SKM-1 treated with dmso at 0.1 percent for 144 hours (cell line): Measurements from ENCODE around the gene RGS1.
A peak's percentile ranks its signal among the peaks of the same experiment; 100 is the strongest.

Experiments
- DNase-seq: peaks from one replicate; lab custom pipeline; 2025; ENCODE audit not compliant: unreplicated experiment; lab: John Stamatoyannopoulos, UW

RGS1 gene

GRCh38 chr1:192615055-192615454 is 39.5 kb downstream of the RGS1 start:
- no peak for DNase-seq

GRCh38 chr1:192620071-192620635 is 44.6 kb downstream of the RGS1 start:
- no peak for DNase-seq

- peak; percentile 38 for DNase-seq
Measured at GRCh38 chr1:192626366-192627179, 51.0 kb downstream of the RGS1 start.

GRCh38 chr1:192627901-192628300 is 52.3 kb downstream of the RGS1 start:
- no peak for DNase-seq

GRCh38 chr1:192628396-192629057 is 53.0 kb downstream of the RGS1 start:
- DNase-seq: no peak

GRCh38 chr1:192629612-192630011 is 54.0 kb downstream of the RGS1 start:
- DNase-seq: no peak
